Stimulated activated CD4-positive, alpha-beta T cell treated with anti-CD3 and anti-CD28 coated beads, Interleukin-1b, Interleukin-23, amount 100 ng/mL, for 48 hours (primary cell): ENCODE results near the gene PTPRN2.

ENCODE experiments used
- DNase-seq: peaks from one replicate; pipeline ENCODE4 v3.0.0-alpha.2; 2020

PTPRN2 gene

GRCh38 chr7:158073845-158074840 lies 513.5 kb downstream of the PTPRN2 start:
- DNase-seq: no peak

DNA sequence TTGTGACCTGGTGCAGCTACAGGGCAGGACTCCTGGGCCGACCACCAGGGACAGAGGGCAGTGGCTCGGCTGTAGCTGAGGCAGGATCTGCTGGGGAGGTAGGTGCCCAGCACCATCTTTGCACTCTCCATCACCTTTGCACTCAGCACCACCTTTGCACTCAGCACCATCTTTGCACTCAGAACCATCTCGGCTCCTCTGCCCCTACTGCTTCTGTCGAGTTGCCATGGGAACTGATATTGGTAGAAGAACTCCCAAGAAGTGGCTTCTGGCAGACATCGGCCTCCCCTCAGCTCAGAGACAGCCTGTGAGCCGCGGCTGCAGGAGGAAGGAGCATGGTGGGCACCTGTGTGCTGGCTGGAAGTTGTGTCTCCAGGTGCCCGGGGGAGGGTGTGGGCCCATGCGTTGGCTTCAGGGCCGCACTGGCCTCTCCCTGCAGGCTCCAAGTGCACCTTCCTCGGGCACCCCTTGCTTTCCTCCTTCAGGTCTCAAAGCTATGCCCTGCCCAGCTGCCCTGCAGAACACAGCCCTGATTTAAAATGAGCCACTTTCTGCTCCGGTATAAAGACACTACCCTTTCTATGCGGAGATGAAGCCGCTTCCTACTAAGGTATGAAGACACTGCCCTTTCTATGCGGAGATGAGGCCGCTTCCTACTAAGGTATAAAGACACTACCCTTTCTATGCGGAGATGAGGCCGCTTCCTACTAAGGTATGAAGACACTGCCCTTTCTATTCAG lies 514.5 kb downstream of the PTPRN2 start:
- no peak for DNase-seq

DNA sequence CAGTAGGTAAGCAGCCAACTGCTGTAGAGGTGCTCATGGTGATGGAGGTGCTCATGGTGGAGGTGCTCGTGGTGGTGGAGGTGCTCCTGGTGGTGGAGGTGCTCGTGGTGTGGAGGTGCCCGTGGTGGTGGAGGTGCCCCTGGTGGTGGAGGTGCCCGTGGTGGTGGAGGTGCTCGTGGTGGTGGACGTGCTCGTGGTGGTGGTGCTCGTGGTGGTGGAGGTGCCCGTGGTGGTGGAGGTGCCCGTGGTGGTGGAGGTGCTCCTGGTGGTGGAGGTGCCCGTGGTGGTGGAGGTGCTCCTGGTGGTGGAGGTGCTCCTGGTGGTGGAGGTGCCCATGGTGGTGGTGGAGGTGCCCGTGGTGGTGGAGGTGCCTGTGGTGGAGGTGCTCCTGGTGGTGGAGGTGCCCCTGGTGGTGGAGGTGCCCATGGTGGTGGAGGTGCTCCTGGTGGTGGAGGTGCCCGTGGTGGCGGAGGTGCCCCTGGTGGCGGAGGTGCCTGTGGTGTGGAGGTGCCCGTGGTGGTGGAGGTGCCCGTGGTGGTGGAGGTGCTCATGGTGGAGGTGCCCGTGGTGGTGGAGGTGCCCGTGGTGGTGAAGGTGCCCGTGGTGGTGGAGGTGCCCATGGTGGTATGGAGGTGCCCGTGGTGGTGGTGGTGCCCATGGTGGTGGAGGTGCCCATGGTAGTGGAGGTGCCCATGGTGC lies 517.3 kb downstream of the PTPRN2 start:
- no peak for DNase-seq

- DNase-seq: no peak
Observed at GRCh38 chr7:158068853-158069252, 518.8 kb downstream of the PTPRN2 start.

DNA sequence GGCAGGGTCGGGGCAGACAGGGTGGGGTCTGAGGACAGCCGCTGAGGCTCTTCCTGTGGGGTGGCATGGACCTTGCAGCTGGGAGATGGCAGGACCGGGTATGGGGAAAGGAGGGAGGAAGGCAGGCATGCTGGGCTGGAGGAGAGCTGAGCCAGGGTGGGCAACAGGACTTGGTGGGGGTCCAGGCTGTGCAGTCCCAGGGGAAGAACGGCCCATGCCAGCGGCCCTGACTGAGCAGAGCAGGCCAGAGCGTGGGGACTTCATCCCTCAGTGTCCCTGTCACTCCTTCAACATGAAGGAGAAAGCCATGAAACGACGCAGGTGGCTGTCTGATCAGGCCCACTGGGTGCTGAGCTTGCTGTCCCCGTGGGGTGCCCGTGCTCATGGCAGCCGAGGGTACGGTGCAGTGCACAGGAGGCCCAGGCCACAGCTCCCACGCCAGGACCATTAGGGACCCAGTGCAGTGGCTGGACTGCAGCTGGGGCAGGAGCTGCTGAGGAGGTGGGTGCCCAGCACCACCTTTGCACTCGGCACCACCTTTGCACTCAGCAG lies 519.6 kb downstream of the PTPRN2 start:
- DNase-seq: no peak

DNA sequence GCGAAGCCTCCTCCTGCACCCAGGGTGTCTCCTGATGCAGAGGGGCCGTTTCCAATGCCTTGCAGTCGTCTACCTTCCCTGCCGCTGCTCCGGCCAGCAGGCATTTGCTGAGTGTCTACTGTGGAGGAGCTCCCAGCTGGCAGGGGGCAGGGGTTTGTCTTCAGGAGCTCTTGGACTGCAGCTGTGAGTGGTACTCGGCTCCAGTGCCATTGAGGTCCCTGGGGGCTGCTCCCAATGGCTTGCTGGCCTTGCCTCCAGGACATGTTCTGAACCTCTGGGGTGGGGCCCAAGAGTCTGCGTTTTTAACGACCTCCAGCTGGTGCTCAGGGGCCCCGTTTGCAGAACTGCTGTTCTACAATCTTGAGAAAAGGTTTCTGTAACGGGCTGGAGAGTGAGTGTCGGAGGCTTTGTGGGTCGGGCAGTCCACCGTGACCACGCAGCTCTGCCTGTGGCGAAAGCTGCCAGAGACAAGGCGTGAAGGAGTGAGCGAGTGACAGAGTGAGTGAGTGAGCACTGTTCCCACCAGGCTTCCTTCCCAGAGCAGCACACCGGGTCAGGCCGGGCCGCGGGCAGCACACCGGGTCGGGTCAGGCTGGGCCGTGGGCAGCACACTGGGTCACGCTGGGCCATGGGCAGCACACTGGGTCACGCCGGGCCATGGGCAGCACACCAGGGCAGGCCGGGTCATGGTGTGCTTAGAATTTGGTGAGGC lies 520.2 kb downstream of the PTPRN2 start:
- no peak for DNase-seq

DNA sequence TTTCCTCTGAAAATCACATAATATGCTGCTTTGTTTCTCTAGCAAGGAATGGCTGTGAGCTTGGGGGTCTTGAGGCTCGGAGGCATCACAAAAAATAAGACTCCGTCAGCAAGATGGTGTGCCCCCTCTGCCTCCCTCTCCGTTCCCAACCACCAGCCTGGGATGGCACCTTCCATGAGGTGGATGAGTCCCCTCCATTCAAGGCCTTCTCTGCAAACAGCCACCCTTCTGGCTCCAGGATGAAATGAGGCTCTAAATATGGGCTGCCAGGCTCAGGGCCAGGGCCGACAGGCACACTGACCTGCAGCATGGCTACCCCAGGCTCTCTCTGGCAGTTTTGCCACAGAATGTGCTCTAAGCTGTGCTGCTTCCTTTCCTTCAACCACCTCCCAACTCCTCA lies 521.5 kb downstream of the PTPRN2 start:
- no peak for DNase-seq

DNA sequence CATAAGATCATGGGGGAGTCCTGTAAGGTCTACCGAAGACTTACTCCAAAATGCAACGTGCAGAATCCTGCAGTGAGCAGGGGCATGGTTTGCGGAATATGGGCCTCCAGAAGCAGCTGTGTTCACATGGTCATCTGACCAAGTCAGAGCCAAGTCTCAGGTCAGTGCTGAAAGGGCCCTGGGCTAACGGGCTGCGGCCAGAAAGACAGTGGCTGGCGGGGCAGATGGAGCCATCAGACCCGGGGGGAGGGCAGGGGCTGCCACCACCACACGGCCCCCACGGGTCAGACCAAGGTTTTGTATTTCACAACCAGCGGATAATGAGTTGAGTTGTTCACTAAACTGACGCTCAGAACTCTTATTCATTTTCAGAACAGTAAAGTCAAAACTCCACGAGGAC lies 522.3 kb downstream of the PTPRN2 start:
- DNase-seq: no peak

DNA sequence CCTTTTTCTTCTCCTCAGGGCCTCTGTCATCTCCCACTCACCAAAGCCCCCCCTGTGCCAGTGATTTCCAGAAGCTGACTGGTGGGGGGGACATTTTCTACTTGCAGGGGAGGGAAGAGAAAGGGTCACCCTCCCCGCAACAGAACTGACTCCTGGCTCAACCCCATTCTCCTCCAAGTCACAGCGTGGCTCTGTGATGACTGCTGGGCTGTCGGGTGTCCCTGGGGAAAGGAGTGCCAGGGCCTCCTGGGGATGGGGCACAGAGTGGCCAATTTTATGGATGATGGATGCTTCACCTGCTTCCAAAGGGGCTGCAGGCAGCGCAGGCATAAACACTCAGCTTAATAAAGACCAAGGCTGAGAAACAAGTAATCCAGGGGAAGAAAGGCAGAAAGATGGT lies 523.0 kb downstream of the PTPRN2 start:
- DNase-seq: no peak

- DNase-seq: no peak
Observed at GRCh38 chr7:158063850-158064610, 523.6 kb downstream of the PTPRN2 start.

DNA sequence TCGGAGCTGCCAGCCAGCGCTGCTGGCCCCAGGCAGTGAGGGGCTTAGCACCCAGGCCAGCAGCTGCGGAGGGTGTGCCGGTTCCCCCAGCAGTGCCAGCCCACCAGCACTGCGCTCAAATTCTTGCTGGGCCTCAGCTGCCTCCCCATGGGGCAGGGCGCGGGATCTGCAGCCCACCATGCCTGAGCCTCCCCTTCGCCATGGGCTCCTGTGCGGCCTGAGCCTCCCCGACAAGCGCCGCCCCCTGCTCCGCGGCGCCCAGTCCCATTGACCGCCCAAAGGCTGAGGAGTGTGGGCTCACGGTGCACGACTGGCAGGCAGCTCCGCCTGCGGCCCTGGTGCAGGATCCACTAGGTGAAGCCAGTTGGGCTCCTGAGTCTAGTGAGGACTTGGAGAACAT lies 525.0 kb downstream of the PTPRN2 start:
- DNase-seq: no peak

DNA sequence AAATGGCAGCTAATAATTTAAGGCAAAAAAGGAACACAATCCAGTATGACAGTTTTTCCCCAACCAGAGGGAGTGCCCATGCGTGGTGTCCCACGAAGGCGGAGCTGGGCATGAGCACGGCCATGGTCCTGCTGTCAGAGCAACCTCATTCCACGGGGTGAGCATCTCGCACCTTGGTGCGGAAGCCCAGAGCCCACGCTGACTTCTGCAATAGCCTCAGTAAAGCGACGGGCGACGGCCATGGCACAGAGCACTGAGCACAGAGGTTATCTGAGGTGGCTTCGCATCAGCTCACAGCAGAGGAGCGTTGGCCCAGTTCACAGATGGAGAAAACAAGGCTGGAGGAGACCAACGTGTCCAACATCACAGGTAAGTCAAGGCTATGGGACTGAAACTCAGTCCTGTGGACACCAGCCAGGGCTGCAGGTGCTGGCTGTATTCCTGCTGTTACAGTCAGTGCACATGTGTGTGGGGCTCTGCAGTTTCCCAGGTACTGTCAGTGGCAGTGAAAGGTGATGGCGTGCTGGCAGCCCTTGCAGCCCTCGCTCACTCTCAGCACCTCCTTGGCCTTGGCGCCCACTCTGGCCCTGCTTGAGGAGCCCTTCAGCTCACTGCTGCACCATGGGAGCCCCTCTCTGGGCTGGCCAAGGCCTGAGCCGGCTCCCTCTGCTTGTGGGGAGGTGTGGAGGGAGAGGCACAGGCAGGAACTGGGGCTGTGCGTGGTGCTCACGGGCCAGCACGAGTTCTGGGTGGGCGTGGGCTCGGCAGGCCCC lies 525.6 kb downstream of the PTPRN2 start:
- DNase-seq: no peak

GRCh38 chr7:158061026-158061630 lies 526.5 kb downstream of the PTPRN2 start:
- DNase-seq: no peak

- no peak for DNase-seq
Observed at GRCh38 chr7:158060216-158060615, 527.4 kb downstream of the PTPRN2 start.

- DNase-seq: no peak
Observed at GRCh38 chr7:158057446-158057845, 530.2 kb downstream of the PTPRN2 start.

DNA sequence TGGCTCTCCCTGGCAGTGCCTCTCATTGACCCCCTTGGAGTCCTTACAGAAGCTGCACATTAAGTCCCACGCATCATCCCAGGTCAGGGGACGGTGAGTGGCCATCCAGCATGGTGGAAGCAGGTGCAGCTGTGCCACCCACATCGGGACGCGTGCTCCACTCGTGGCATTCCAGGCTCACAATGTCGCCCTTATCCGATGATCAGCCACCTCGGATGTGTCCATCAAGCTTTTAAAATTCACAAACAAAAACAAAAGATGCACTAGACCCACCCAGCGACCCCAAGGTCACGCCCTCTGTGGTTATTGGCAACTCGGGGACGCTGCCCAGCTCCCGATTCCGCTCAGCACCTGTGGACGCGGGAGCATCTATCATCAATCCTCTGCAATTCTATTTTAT lies 530.9 kb downstream of the PTPRN2 start:
- no peak for DNase-seq

- no peak for DNase-seq
Observed at GRCh38 chr7:158055726-158056510, 531.7 kb downstream of the PTPRN2 start.

- no peak for DNase-seq
Observed at GRCh38 chr7:158054611-158055010, 533.0 kb downstream of the PTPRN2 start.

- DNase-seq: no peak
Observed at GRCh38 chr7:158054081-158054480, 533.5 kb downstream of the PTPRN2 start.
